ENCODE measurements around the gene RAB30.

Gene RAB30

GRCh38 chr11:83026229-83026628, 45.5 kb downstream of the RAB30 start:
- H3K27ac ChIP-seq = no peak overlapping the region
- TF ChIP-seq CTCF (conservative IDR thresholded peaks at IDR 0.05) = no peak

GRCh38 chr11:83025267-83025704, 46.4 kb downstream of the RAB30 start:
- no peak for TF ChIP-seq CTCF (conservative IDR thresholded peaks at IDR 0.05)
- peak overlapping the region; percentile 17; the same call in 1 of the 2 replicates for H3K27ac ChIP-seq

- no peak overlapping the region for H3K27ac ChIP-seq
Measured at GRCh38 chr11:83024270-83024854, 47.3 kb downstream of the RAB30 start.

GRCh38 chr11:83023410-83023809, 48.3 kb downstream of the RAB30 start:
- TF ChIP-seq CTCF (conservative IDR thresholded peaks at IDR 0.05) = no peak
- H3K27ac ChIP-seq = no peak overlapping the region

More at GRCh38 chr11:83024270-83024854, 47.3 kb downstream of the RAB30 start:
- TF ChIP-seq CTCF (conservative IDR thresholded peaks at IDR 0.05) = no peak

DNA sequence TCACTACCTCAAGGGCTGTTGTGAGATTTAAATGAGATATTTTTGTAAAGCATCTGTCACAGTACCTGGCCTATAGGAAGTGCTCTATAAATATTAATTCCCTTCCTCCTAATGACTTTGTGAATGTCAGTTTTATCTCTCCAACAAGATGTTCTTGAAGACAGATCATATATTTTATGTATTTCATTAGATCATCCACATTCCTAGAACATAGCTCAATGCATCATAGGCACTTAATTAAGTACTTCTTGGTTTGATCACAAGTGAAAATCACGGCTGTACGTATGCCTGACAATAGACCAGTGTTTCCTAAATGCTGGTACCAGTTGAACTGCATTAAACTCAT, 49.9 kb downstream of the RAB30 start:
- TF ChIP-seq CTCF (conservative IDR thresholded peaks at IDR 0.05) = no peak

GRCh38 chr11:83020942-83021779, 50.5 kb downstream of the RAB30 start:
- H3K27ac ChIP-seq = no peak overlapping the region
- TF ChIP-seq CTCF (conservative IDR thresholded peaks at IDR 0.05) = no peak

More for the DNA sequence above, 49.9 kb downstream of the RAB30 start:
- no peak overlapping the region for H3K27ac ChIP-seq

DNA sequence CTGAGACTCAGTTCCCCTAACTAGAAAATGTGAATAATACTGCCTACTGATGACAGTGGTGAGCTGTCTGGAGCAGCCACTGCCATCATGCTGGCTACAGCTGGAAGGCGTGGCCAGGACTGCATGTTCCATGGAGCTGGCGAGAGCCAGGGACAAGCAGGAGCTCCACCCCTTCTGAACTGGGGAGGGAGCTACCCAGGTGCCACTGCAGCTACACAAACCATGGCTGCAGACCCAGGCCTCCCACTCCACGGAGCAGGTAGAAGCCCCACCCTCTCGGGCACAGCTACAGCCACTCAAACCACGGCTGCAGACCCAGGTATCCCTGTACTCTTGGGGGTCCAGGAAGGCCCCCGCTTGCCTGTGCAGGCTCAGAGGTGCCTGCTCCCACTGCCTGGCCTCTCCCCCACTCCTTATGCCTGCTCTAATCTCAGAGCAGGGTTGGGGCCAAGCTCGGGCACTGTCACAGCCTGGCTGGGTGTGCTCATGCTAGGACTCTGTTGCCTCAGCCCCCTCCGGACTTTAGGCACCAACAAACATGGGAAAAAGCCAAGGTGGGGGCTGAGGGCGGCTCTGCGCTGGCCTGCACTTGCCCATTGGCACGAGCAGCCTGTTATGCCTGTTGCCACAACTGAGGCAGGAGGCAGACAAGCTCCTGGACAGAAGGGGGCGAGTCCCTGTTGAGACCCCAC, 51.7 kb downstream of the RAB30 start:
- no peak for TF ChIP-seq CTCF (conservative IDR thresholded peaks at IDR 0.05)
- no peak overlapping the region for H3K27ac ChIP-seq

Data from VCaP (cell line).